GM12874 (cell line): ENCODE measurements around the gene CALY.

Experiments
- CTCF ChIP-seq: IDR thresholded peaks from 2 replicates; pipeline ENCODE4 v1.5.1; 2011; ENCODE audit warnings: low read depth, mild to moderate bottlenecking, control low read depth, low read length, moderate library complexity; ENCODE audit not compliant: insufficient read depth

Gene CALY

GRCh38 chr10:133370030-133370786, 33.5 kb upstream of the CALY start:
- no peak for TF ChIP-seq CTCF

GRCh38 chr10:133368153-133368552, 31.5 kb upstream of the CALY start:
- TF ChIP-seq CTCF = no peak

- TF ChIP-seq CTCF = no peak
Measured at GRCh38 chr10:133366751-133367150, 30.1 kb upstream of the CALY start.

- no peak for TF ChIP-seq CTCF
Measured at GRCh38 chr10:133366130-133366478, 29.4 kb upstream of the CALY start.

GRCh38 chr10:133365461-133366129, 28.9 kb upstream of the CALY start:
- TF ChIP-seq CTCF = no peak

GRCh38 chr10:133364645-133365431, 28.1 kb upstream of the CALY start:
- TF ChIP-seq CTCF = no peak

- no peak for TF ChIP-seq CTCF
Measured at GRCh38 chr10:133362846-133363245, 26.1 kb upstream of the CALY start.
